Lower leg skin (tissue), 3 donors: ENCODE data around the gene EMC8.

ENCODE experiments used
- CTCF ChIP-seq, 3 donors: fragments of 450-650 bp; IDR thresholded peaks; one replicate each; pipeline ENCODE4 v1.5.1; 2016; ENCODE audit warnings: antibody characterized with exemption in 3 of 3, mild to moderate bottlenecking in 3 of 3, moderate library complexity in 2 of 3
- POLR2A ChIP-seq, 2 donors: fragments of 450-650 bp; IDR thresholded peaks; one replicate each; pipeline ENCODE4 v1.6.1; 2016 to 2017; ENCODE audit warnings: antibody characterized with exemption in 2 of 2, mild to moderate bottlenecking in 1 of 2, moderate library complexity in 1 of 2

GRCh38 chr16:85762970-85763369, 36.4 kb downstream of the EMC8 start:
- no peak for TF ChIP-seq CTCF (IDR thresholded peaks at IDR 0.05)
- no peak for TF ChIP-seq POLR2A (IDR thresholded peaks at IDR 0.05)
